CD14-positive monocyte (primary cell): Measurements from ENCODE around the gene KRT72. TPM values are rescaled to one million over a fixed set of nuclear protein-coding genes. Genes with fewer than 3 reads are reported as not detected.

Experiments
- DNase-seq, 3 donors: peaks; one replicate each; pipeline ENCODE4 v3.0.0-alpha.2; 2011 to 2022
- H2AFZ ChIP-seq: 2 replicates; pipeline ENCODE4 v1.6.0; 2012; ENCODE audit warnings: mild to moderate bottlenecking, low read depth, low read length, inconsistent platforms; ENCODE audit not compliant: insufficient read depth, poor library complexity, severe bottlenecking
- H3K27ac ChIP-seq, 2 donors: 1 replicate in 1 of 2; 2 replicates in 1 of 2; pipeline ENCODE4 v1.5.1; 2012 to 2013; ENCODE audit warnings: low read length in 2 of 2, control low read depth in 1 of 2, inconsistent platforms in 1 of 2, low read depth in 1 of 2, mild to moderate bottlenecking in 1 of 2
- H3K27me3 ChIP-seq, 2 donors: one replicate each; pipeline versions ENCODE4 v1.6.0 to v1.6.1; 2011 to 2013; ENCODE audit warnings: low read length in 2 of 2; ENCODE audit not compliant: control insufficient read depth in 2 of 2, insufficient read depth in 2 of 2
- H3K36me3 ChIP-seq, 2 donors: replicated peaks in 1 of 2; 1 replicate in 1 of 2; 2 replicates in 1 of 2; pipeline versions ENCODE4 v1.5.1 to v1.6.1; 2012 to 2013; ENCODE audit warnings: low read length in 2 of 2, control low read depth in 1 of 2, inconsistent platforms in 1 of 2, mild to moderate bottlenecking in 1 of 2; ENCODE audit not compliant: insufficient read depth in 2 of 2, control insufficient read depth in 1 of 2
- H3K4me1 ChIP-seq, 2 donors: 1 replicate in 1 of 2; 2 replicates in 1 of 2; pipeline versions ENCODE4 v1.5.1 to v1.6.1; 2012 to 2013; ENCODE audit warnings: low read length in 2 of 2, control low read depth in 1 of 2, inconsistent platforms in 1 of 2, mild to moderate bottlenecking in 1 of 2, moderate library complexity in 1 of 2; ENCODE audit not compliant: insufficient read depth in 2 of 2, control insufficient read depth in 1 of 2
- H3K4me2 ChIP-seq: replicated peaks from 2 replicates; pipeline ENCODE3; 2012; ENCODE audit warnings: low read length, moderate library complexity, mild to moderate bottlenecking; ENCODE audit not compliant: poor library complexity, severe bottlenecking; ENCODE audit errors: extremely low read depth
- H3K4me3 ChIP-seq, 3 experiments: fragments of 200-600 bp in 1 of 3; sonication (generic) in 1 of 3; replicated peaks in 1 of 3; 1 replicate in 2 of 3; 2 replicates in 1 of 3; pipeline ENCODE4 v1.5.1; 2011 to 2013; ENCODE audit warnings: low read length in 3 of 3, mild to moderate bottlenecking in 3 of 3, control low read depth in 2 of 3, low read depth in 2 of 3, inconsistent platforms in 1 of 3, moderate library complexity in 1 of 3
- H3K79me2 ChIP-seq: 2 replicates; pipeline ENCODE4 v1.6.0; 2012; ENCODE audit warnings: mild to moderate bottlenecking, control low read depth, inconsistent platforms, low read length, moderate library complexity; ENCODE audit not compliant: insufficient read depth
- H3K9ac ChIP-seq: 2 replicates; pipeline ENCODE4 v1.6.0; 2017; ENCODE audit warnings: low read length, mild to moderate bottlenecking; ENCODE audit not compliant: insufficient read depth, poor library complexity, severe bottlenecking
- H3K9me3 ChIP-seq, 2 donors: replicated peaks in 1 of 2; 1 replicate in 1 of 2; 2 replicates in 1 of 2; pipeline versions ENCODE4 v1.5.1 to v1.6.1; 2012 to 2013; ENCODE audit warnings: low read length in 2 of 2, control low read depth in 1 of 2; ENCODE audit not compliant: control insufficient read depth in 1 of 2, insufficient read depth in 1 of 2
- H4K20me1 ChIP-seq: 2 replicates; pipeline ENCODE4 v1.6.0; 2012; ENCODE audit warnings: mild to moderate bottlenecking, low read length, control low read depth, moderate library complexity; ENCODE audit not compliant: insufficient read depth
- H3K27ac Mint-ChIP-seq, 7 donors: one replicate each; pipeline ENCODE4 v1.8.0; 2020; ENCODE audit warnings: mild to moderate bottlenecking in 7 of 7, mixed read lengths in 7 of 7, moderate library complexity in 6 of 7, inconsistent platforms in 2 of 7
- H3K27me3 Mint-ChIP-seq, 3 donors: one replicate each; pipeline ENCODE4 v1.8.0; 2021 to 2022; ENCODE audit warnings: low read depth in 3 of 3, mild to moderate bottlenecking in 3 of 3, mixed read lengths in 3 of 3, moderate library complexity in 3 of 3, inconsistent platforms in 1 of 3
- H3K36me3 Mint-ChIP-seq, 2 donors: one replicate each; pipeline ENCODE4 v1.8.0; 2020; ENCODE audit warnings: mixed read lengths in 2 of 2, inconsistent platforms in 1 of 2, mild to moderate bottlenecking in 1 of 2
- H3K4me1 Mint-ChIP-seq: one replicate; pipeline ENCODE4 v1.8.0; 2020; ENCODE audit warnings: mild to moderate bottlenecking, mixed read lengths
- H3K4me3 Mint-ChIP-seq, 2 donors: one replicate each; pipeline ENCODE4 v1.8.0; 2020; ENCODE audit warnings: mild to moderate bottlenecking in 2 of 2, mixed read lengths in 2 of 2, moderate library complexity in 1 of 2
- H3K9me3 Mint-ChIP-seq, 7 donors: one replicate each; pipeline ENCODE4 v1.8.0; 2020 to 2022; ENCODE audit warnings: mixed read lengths in 7 of 7, mild to moderate bottlenecking in 6 of 7, moderate library complexity in 6 of 7, inconsistent platforms in 2 of 7
- CTCF ChIP-seq: fragments of 200-600 bp; IDR thresholded peaks from one replicate; pipeline ENCODE4 v1.8.0; 2022; ENCODE audit warnings: antibody characterized with exemption, mild to moderate bottlenecking
- WGBS: methylation state at CpG from one replicate; pipeline ENCODE4 v1.1.5; 2013; ENCODE audit warnings: missing lambda C conversion rate; ENCODE audit not compliant: insufficient coverage; 5-methylcytosine and 5-hydroxymethylcytosine counted together
- intact Hi-C, 2 donors: fragments of 100-400 bp; cut with micrococcal nuclease; formaldehyde crosslinking; loops; one replicate each; pipeline versions ENCODE4 v1.15.0 to v1.15.1; 2023
- polyA plus RNA-seq, 3 donors: library from polyadenylated mRNA; depleted of rRNA in 1 of 3; unstranded in 2 of 3; stranded (reverse) in 1 of 3; fragments of 300-500 nt in 2 of 3; fragments of >200 nt in 1 of 3; fragmentation: Illumina TruSeq in 2 of 3; gene quantifications; 1 replicate in 2 of 3; 2 replicates in 1 of 3; pipeline ENCODE4 v1.2.3, GENCODE V29; 2012 to 2021

The KRT72 gene
- polyA plus RNA-seq, 3 donors, result not detected

GRCh38 chr12:52542785-52543318 is 58.4 kb downstream of the KRT72 start:
- intact Hi-C loops, result no loop called here
- no peaks in the 10 kb centered on the region for H3K79me2 ChIP-seq
- H3K27me3 ChIP-seq, result no peaks in the 10 kb centered on the region
- no peak overlapping the region for H3K4me3 ChIP-seq
- Mint-ChIP-seq H3K4me1 (no peaks in the 10 kb centered on the region), H3K27me3 (peaks cover 2 to 8% (median 6%) of the 10 kb centered on the region in 3 donors), H3K27ac (peak overlapping the region in 2 of 7 donors; percentile 36 to 50), H3K9me3 (no peaks in the 10 kb centered on the region), H3K4me3 (no peak overlapping the region), H3K36me3 (no peaks in the 10 kb centered on the region)
- H4K20me1 ChIP-seq, result no peaks in the 10 kb centered on the region
- WGBS, result 75% methylated on average over 7 of the region's 7 CpGs
- no peaks in the 10 kb centered on the region for H3K9me3 ChIP-seq
- no peaks in the 10 kb centered on the region for H3K4me1 ChIP-seq
- H2AFZ ChIP-seq, result no peak overlapping the region
- no peaks in the 10 kb centered on the region for H3K36me3 ChIP-seq
- DNase-seq, result no peak
- H3K9ac ChIP-seq, result no peak overlapping the region
- no peak overlapping the region for H3K27ac ChIP-seq
- H3K4me2 ChIP-seq, result no peak overlapping the region
- no peak for TF ChIP-seq CTCF

DNA sequence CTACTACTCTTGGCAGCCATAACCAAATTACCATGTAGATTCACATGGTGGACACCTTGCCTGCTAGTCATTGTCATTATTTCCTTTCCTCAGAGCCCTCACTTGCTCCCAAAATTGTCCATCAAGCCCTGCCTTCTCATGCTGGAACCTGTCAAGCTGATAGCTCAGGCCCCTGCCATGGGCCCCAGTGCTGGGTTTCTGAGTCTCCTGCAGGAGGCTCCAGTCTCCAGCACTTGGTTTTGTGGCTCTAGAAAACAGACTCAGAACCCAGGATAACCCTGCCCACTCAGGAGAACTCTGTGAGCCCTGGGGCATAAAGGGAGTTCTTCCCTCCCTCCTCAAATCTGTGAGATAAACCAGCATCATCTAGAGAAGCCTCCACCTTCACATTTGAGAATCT is 59.1 kb downstream of the KRT72 start:
- H3K79me2 ChIP-seq, result no peaks in the 10 kb centered on the region
- TF ChIP-seq CTCF, result no peak
- intact Hi-C loops, result no loop called here
- Mint-ChIP-seq H3K36me3 (no peaks in the 10 kb centered on the region), H3K4me1 (no peaks in the 10 kb centered on the region), H3K9me3 (no peaks in the 10 kb centered on the region), H3K27me3 (peaks cover 2 to 11% (median 6%) of the 10 kb centered on the region in 3 donors), H3K4me3 (no peak overlapping the region), H3K27ac (no peak overlapping the region)
- no peak overlapping the region for H3K4me2 ChIP-seq
- no peaks in the 10 kb centered on the region for H3K36me3 ChIP-seq
- no peak overlapping the region for H3K9ac ChIP-seq
- DNase-seq, result no peak
- H2AFZ ChIP-seq, result no peak overlapping the region
- no peak overlapping the region for H3K4me3 ChIP-seq
- H3K4me1 ChIP-seq, result no peaks in the 10 kb centered on the region
- H4K20me1 ChIP-seq, result no peaks in the 10 kb centered on the region
- H3K27ac ChIP-seq, result no peak overlapping the region
- no peaks in the 10 kb centered on the region for H3K27me3 ChIP-seq
- H3K9me3 ChIP-seq, result no peaks in the 10 kb centered on the region
